IPS-18c (cell line): Measurements from ENCODE around the gene SH3TC2.

ENCODE experiments used
- H3K4me3 ChIP-seq: 2 replicates; pipeline ENCODE4 v1.7.0; 2013; ENCODE audit warnings: low read depth, mild to moderate bottlenecking, low read length, moderate library complexity; ENCODE audit not compliant: insufficient read depth
- H3K9me3 ChIP-seq: one replicate; pipeline ENCODE4 v1.6.1; 2013; ENCODE audit warnings: mild to moderate bottlenecking, low read length, moderate library complexity; ENCODE audit not compliant: control insufficient read depth, insufficient read depth

Gene SH3TC2

DNA sequence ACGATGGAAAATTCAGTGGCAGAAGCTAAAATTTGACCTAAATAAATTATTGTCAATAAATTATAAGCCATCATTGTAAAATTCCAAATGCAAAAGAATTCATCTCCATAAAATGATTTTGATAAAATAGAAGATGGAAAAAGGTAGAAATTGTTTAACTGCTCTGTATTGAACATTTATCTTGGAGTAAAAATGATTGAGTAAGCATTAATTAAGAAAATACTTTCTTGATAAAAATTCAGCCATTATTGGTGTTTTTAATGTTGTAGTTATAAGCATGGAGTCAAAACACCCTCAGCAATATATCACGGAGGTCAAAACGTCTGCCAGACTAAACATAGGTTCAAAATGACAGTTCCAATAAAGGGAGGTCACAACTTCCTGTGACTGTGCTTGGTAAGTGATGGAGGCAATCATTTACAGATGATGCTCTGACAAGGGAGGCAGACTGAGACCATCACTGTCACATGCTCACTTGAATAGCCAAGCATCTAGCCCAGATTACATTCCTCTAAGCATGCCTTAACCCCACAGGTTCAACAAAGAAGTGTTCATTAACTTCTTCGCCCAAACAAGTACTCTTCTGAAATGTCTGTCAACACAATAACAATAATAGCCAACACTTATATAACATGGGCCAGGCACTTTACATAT lies 69.5 kb downstream of the SH3TC2 start:
- Histone ChIP-seq H3K9me3 (no peaks in the 10 kb centered on the region), H3K4me3 (no peak overlapping the region)

DNA sequence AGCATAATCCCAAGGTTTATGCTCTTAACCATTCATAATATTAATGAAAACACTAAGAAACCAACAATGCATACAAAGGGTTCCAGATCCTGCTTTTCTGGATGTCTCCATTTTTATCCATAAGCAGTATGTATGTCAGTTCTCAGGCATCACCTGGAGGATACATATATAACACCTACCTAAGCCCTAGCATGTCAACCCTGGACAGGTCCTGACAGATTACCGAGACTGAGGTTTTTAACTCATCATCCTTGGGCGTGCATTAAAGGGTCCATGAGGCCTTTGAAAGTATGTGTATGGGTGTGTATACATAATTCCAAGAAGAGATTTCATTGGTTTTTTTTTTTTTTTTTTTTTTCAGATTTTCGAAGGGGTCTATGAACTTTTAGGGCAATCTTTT lies 70.6 kb downstream of the SH3TC2 start:
- Histone ChIP-seq H3K9me3 (no peaks in the 10 kb centered on the region), H3K4me3 (no peak overlapping the region)

DNA sequence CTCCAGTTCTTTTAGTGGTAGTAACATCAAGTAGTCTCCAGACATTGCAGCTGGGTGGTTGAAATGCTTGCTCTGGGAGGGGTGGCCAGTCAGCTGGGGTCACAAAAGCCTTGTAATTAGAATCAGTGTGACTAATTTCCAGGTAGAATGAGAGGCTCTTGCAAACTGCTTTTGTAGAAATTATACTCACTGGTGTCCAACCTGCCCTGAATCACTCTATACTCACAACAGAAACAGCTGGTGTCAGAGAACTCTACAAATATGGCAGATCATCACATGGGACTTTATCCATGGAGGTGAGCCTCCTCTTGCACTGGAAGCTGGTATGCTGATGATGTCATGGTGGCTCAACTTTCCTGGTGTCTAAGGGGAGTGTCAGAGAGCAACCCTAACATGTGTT lies 71.3 kb downstream of the SH3TC2 start:
- Histone ChIP-seq H3K4me3 (no peak overlapping the region), H3K9me3 (no peaks in the 10 kb centered on the region)

DNA sequence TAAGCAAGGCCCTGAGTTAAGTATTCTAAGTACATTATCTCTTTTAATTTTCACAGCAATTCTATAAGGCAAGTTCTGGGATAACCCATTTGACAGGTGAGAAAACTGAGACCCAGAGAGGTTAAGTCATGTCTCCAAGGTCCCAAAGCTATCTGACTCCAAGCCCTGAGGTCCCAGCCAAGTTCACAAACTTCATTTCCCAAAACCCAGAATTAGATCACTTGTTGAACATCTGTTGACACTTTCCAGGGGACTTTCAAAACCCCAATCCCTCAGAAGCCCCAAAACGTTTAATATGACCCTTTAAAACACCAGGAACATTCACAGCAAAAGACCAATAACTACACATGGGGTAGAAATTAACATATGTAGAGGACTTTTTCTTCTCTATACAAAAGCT lies 72.0 kb downstream of the SH3TC2 start:
- Histone ChIP-seq H3K9me3 (no peaks in the 10 kb centered on the region), H3K4me3 (no peak overlapping the region)

DNA sequence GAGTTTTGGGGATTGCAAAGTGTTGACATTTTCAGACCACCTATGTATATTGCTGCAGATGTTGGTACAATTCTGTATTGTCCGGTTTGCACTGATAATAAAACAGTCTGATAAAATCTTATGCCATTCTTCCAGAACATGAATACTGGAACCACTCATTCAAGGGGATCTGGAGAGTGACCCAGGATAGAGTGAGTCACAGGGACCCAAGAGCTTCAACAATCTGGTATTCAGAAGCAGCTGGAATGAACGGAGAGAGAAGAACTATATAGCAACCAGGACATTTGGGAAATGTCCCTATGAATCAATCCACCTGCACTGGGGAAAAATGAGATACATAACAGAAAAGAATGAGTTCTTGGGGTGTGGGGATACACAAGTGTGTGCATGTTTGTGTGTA lies 73.3 kb downstream of the SH3TC2 start:
- Histone ChIP-seq H3K9me3 (no peaks in the 10 kb centered on the region), H3K4me3 (no peak overlapping the region)

DNA sequence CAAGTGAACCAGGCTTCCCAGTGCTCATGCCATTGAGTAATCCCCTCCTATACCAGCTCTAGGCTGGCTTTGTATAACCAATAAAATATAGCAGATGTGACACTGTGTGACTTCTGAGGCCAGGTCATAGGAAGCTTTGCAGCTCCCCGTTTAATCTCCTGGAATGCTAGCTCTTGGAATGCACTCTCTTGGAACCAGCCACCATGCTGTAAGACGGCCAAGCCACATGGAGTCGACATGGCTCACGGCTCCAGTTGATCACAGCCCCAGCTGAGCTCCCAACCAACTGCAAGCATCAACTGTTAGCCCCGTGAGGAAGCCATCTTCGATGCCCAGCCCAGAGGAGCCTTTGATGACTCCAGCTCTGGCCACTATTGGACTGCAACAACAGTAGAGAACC lies 74.5 kb downstream of the SH3TC2 start:
- Histone ChIP-seq H3K9me3 (no peaks in the 10 kb centered on the region), H3K4me3 (no peak overlapping the region)

DNA sequence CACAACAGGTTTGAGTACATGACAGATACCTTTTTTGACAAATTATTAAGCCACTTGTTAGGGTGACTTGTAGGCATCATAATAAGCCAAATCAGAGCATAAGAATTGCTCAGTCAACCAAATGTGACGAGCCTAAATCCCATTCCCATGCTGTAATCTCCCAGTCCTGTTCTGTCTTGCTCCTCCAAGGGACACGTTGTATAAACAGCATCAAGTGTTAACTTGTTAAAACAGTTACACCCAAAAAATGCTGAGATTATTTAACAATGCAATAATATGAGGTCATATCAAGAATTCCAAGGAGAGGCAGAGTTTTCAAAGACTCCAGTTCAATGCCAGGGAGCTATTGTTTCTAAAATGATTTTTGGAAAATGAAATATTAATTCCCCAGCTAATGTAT lies 76.2 kb downstream of the SH3TC2 start:
- Histone ChIP-seq H3K4me3 (no peak overlapping the region), H3K9me3 (no peaks in the 10 kb centered on the region)

DNA sequence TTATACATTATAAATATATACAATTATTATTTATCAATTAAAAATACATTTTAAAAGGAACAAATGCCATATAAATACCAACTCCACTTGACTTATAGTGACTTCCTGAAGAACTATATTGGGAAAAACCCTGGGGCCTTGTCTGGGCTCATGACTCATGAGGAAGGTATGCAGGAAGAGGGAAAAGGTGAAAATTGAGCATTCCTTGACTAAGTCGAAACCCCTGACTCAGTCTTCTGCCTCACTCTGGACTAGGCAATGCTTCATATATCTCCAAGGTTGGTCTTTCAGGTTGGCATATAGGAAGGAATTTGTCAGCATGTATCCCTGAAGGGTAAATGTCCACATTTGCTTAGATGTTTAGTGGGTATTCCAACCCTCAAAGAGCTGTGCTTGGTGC lies 78.5 kb downstream of the SH3TC2 start:
- Histone ChIP-seq H3K4me3 (no peak overlapping the region), H3K9me3 (no peaks in the 10 kb centered on the region)

DNA sequence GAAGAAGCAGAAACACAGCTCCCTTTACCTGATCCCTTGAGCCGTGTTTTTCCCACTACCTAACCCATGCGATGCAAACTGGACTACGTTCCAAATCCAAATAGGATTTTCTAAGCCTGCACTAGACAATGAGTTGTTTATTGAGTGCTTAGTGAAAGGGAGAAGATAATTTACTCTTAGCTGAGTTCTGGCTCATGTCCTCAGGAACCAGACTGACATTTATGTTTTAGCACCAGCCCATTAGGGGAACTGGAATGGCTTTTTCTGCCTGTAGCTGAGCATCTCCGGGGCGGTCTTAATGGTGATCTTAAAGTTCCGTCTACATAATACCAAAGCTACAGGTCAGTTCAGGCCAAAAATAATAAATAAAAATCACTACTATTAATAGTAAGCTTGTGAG lies 81.5 kb downstream of the SH3TC2 start:
- no peaks in the 10 kb centered on the region for H3K9me3 ChIP-seq
- H3K4me3 ChIP-seq = no peak overlapping the region

DNA sequence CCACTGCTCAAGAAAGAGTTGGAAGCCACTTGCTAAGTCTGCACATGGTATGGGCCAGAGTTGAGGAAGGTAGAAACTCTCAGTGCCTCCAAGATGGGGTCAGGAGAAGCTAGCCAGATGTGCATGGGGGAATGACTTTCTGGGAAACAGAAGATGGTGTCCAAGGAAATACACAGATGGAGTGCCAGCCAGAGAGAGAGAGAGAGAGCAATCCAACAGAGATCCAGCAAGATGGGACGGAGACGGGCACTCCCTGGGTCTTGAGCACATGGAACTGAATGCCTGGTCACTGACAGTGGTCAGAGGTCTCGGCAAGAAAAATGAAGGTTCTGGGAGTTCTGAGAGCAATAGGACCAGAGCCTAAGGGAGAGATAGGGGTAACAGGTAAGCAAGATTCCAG lies 82.1 kb downstream of the SH3TC2 start:
- Histone ChIP-seq H3K9me3 (no peaks in the 10 kb centered on the region), H3K4me3 (no peak overlapping the region)

DNA sequence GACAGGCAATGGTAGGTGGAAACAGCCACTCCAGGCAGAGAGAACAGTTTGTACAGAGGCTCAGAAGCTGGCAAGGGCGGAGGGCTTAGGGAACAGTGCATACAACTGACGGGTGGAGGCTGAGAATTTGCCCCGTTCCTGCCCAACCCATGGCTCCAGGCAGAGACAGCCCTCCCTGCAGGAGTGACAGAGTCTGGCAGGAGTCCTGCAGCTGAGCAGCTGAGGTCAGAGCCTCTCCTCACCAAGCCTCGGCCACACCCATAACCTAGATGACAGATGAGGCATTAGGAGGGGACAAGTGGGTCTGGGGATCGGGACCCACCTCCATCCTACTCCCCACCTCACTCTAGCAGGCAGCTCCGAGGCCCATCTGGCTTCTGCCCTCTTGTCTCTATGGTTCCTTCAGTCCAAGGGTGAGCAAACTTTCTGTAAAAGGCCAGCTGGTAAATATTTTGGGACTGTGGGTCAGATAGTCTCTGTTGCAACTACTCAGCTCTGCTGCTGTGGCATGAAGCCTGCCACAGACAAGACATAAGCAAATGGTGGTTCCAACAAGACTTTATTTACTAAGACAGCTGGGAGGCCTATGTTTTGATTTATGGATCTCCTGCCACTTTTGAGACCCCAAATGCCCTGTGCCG lies 83.7 kb downstream of the SH3TC2 start:
- Histone ChIP-seq H3K9me3 (no peaks in the 10 kb centered on the region), H3K4me3 (no peak overlapping the region)

DNA sequence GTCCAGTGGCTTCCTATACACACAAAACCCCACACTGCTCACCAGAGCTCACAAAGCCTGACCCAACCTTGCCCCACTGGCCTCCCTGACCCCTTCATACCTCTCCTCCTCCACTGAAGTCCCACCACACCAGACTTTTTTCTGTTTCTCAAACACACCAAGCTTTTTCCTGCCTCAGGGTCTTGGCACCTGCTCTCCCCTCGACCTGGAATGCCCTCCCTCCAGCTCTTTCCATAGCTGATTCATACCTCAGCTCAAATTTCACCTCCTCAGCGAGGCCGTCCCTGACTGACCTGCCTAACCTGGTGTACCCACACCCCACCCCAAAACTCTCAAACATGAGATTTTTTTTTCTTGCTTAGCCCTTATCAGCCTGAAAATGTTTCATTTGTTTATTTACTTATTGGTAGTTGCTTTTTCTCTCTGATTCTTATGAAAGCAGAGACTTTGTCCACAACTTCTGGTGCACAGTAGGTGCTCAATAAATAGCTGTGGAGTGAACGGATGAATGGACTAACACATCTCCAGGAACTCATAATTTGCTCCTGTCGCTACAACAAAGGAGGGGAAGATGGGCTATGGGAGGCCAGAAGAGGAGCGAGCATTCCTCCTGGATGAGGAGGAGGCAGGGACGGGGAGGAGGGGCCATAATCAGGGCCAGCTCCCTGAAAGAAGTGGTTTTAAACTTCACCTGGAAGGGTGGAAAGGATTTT lies 84.3 kb downstream of the SH3TC2 start:
- no peaks in the 10 kb centered on the region for H3K9me3 ChIP-seq
- no peak overlapping the region for H3K4me3 ChIP-seq

DNA sequence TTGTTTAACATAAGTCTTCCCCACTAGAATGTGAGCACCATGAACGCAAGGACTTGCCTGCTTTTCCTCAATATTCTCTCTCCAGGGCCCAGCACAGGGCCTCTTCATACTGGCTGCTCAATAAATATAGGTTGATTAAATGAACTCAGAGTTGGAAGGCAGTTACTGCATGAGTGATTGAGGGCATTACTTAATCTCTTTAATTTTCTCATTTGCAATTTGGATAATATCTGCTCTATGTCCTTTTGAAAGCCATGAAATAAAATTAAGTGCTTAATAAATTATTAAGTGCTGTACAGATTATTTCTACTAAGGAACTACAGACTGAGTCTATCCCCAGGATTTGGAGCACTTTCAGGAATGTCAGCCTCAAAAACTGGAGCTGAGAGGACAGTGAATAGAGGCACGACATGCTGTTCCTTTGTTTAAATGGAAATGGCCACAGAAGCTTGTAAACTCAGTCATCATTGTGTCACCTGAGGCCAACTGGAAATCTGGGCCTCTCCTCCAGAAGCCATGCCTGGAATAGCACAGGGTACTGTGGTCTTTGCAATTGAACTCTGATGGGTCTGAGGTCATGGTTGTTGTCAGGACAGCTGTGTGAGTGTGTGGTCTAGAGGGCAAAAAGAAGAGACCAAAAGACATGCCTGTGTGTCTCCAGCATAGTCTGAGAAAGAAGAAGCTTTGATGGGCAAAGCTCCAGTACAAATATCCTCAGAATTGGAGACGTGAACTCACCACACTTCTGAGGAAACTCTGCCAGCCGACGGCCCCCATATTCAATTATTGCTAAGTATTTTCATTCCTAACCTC lies 86.1 kb downstream of the SH3TC2 start:
- H3K4me3 ChIP-seq = no peak overlapping the region
- no peaks in the 10 kb centered on the region for H3K9me3 ChIP-seq

DNA sequence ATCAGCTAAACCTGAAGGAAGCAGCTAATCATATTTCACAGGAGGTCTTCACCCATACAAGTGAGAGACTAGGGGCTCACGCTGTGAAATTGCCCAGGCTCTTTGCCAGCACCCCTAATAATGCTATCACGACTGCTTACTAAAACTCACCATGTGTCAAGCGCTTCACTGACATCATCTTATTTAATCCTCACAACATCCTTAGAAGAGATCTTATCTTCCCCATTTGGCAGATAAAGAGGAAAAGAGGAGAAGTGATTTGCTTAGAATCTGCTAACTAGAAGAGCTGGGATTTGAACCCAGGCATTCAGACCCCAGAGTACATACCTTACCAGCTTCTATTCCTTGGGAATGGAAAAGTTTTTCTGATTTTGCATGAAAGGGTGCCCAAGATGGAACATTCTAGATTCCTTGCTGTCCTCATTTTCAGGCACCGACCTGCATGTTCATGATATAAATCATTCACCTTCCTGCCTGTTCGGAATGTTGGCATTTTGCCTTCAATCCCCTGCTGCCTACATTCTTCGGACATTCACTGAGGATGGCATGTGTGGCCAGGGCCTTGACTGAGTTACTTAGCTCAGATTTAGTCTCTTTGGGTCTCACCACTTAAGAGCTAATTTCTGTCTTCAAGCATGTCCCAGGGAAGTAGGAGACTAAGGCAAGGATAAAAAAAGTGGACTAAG lies 88.1 kb downstream of the SH3TC2 start:
- H3K4me3 ChIP-seq = no peak overlapping the region
- H3K9me3 ChIP-seq = no peaks in the 10 kb centered on the region

DNA sequence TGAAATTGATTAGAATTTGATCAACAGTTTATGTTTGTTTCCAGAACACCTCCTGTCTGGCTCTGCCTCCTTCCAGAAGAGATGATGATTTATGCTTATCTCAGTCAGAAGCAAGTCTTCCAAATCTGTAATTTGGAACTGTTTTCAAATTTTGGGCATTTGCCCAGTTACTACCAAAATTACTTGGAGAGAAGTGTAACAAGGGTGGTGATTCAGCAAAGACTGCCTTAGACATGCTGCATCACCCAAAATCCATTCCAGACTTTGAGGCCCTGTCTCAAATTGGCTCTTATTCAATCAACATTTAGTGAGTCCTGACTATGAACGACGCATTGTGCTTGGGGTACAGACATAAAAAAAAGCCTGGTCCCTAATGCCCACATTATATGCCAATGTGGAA lies 89.4 kb downstream of the SH3TC2 start:
- no peaks in the 10 kb centered on the region for H3K9me3 ChIP-seq
- H3K4me3 ChIP-seq = no peak overlapping the region

DNA sequence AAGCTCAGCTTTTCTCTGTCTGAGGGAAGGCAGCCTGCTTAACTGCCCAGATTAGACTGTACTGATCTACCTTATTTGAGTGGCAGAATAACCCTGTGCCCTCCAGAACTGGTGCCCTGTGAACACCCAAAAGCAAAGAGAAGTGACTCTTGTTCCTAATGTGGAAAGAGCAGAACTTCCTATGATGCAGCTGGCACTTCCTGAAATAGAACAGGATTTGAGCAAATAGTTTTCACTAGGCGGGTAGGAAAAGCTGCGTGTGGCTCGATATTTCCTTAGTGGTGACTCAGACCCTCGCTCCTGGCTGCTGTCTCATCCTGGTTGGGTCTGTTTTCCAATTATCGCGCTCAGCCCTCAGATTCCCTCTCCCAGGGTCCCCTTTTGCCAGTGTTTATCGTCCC lies 89.9 kb downstream of the SH3TC2 start:
- Histone ChIP-seq H3K4me3 (no peak overlapping the region), H3K9me3 (no peaks in the 10 kb centered on the region)

DNA sequence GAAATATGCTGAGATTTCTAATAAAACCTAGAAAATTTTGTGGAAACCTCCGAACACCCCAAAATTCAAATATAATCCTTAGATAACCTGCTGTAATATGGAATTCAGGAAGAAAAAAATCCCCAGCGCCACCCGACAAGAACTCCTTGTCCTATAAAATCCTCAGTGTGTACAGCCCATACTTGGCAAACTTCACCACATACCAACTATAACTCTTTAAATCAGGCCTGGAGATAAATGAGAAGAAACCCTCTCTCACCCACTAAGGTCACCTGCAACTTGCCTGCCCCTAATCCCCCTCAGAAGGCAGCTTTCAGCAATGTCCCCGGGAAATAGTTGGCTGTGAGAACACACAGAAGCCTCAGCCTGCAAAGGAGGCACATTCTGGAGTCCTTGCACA lies 90.5 kb downstream of the SH3TC2 start:
- Histone ChIP-seq H3K4me3 (no peak overlapping the region), H3K9me3 (no peaks in the 10 kb centered on the region)
